HG03565 (cell line): ENCODE measurements around the gene OCEL1.
A peak's percentile ranks its signal among the peaks of the same experiment; 100 is the strongest.

Experiments
- ATAC-seq: cut with Tn5 transposase; IDR thresholded peaks from one replicate; pipeline ENCODE4 v1.9.1; 2021; ENCODE audit warnings: mild to moderate bottlenecking, moderate library complexity; ENCODE audit not compliant: unreplicated experiment

The OCEL1 gene

GRCh38 chr19:17209126-17210036 lies 16.6 kb upstream of the OCEL1 start:
- no peak for ATAC-seq

DNA sequence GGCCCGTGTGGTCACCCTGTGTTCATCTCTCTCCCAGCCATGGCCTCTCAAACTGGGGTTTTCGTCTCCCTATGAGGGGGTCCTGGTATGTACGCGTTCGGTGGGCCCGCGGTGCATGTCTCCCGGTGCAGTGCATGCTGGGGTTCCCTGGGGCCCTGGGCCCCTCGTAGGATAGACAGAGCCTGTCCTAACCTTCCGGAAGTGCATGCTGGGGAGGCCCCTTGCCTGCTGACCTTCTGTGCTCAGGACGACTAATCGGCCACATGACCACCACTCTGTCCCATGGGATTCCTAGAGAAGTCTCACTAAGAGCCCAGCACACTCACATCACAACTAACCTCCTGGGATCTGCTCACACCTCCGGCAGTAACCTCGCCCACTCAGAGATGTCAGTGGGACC lies 15.7 kb upstream of the OCEL1 start:
- ATAC-seq = no peak

GRCh38 chr19:17211547-17212446 lies 14.2 kb upstream of the OCEL1 start:
- no peak for ATAC-seq

- ATAC-seq = no peak
Measured at GRCh38 chr19:17213334-17213733, 12.7 kb upstream of the OCEL1 start.

DNA sequence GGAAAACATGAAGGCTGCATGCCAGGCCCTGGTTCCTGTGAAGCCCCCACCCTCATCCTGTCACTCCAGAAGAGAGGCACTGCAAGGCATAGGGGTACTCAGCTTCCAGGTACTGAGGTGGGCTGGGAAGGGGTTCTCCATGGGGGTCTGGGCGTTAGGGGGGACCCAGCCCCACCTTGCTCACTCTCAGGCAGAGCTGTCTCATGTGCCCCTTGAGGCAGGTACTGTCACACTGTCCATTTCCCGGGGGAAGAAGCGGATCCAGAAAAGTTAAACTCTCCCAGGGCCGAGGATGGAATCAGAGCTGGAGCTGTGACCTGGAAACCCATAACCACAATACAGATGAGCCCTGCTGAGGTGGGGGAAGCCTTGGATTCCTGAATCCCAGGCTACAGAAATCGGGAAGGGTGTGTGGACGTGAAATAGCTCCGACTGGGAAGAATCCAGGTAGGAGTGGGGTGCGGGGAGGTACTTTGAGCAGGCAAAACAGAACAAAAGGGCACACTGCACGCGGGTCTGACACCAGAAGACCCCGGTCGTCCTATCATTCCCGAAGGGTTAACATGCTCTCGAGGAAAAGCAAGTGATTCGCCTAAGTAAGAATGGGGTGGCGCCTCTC lies 11.4 kb upstream of the OCEL1 start:
- ATAC-seq = no peak

- peak; percentile 61 for ATAC-seq
Measured at GRCh38 chr19:17215127-17215971, 10.7 kb upstream of the OCEL1 start, which contains the start of gene USE1. TSS of gene USE1 (plus strand) at chr19:17215357. CDS start at chr19:17215406, 49 bp downstream.

DNA sequence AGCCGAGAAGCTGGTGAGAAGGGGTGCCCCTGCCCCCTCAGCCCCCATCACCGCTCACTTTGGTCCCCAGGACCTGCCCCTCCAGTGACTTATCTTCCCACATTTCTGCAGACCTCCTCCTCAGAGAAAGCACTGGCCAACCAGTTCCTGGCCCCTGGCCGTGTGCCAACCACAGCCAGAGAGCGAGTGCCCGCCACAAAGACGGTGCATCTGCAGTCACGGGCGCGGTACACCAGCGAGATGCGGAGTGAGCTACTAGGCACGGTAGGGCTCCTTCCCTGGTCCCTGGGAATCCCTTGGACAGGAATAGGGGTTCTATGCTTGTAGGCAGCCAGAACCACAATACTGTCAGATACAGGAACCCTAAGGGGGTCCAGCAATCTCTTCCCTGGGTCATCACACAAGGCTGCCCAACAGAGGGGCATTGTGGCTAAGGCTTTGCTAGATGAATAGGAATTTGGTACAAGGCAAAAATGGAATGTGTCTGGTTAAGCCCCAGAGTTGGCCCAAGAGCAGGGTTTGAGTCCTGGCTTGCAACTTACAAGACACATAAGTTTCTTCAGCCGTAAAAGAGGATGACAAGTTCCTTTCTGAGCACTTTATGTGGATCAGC lies 9.9 kb upstream of the OCEL1 start:
- no peak for ATAC-seq

DNA sequence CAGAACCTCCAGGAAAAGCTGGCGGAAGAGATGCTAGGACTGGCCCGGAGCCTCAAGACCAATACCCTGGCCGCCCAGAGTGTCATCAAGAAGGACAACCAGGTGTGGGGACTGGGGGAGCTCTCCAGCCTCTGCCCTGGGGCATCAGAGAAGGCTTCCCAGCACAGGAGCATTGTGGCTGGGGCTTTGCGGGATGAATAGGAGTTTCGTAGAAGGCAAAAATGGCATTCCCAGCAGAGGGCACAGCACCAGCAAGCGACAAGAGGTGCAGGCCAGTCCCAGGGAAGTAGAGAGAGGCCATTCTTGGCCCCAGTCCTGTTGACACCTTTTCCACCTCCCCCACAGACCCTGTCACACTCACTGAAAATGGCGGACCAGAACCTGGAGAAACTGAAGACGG lies 6.7 kb upstream of the OCEL1 start:
- no peak for ATAC-seq

DNA sequence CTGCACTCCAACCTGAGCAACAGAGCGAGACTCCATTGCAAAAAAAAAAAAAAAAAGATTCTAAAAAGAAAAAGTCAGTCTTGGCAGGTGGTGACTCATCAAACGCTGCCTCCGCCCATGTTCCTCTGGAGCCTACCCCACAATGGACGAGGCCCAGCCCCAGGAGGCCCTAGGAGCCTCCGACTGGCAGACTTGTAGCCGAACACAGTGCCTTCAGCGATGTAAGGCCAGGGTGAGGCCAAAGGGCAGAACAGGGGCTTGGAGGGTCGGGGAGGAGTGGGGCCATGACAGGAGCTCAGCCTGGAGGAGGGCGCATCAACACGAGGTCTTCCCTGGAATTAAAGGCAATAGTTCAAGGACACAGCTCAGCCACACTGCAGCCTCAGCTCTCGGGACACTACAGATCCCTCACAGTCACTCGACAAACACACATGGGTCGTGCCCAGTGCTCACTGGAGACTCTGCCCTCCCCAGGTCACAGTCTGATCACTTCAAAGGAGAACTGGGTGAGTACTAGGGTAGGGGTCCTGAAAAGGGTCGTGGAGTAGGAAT lies 5.7 kb upstream of the OCEL1 start:
- no peak for ATAC-seq

DNA sequence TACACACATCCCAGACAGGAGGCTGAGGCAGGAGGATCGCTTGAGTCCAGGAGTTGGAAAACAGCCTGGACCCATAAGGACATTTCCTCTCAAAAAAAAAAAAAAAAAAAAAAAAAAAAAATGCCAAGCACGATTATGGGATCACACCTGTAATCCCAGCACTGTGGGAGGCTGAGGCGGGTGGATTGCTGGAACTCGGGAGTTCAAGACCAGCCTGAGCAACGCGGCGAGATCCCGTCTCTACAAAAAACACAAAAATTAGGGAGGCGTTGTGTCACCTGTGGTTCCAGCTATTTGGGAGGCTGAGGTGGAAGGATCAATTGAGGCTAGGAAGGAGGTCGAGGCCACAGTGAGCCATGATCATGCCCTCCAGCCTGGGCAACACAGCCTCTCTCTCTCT lies 973 bp upstream of the OCEL1 start:
- no peak for ATAC-seq

DNA sequence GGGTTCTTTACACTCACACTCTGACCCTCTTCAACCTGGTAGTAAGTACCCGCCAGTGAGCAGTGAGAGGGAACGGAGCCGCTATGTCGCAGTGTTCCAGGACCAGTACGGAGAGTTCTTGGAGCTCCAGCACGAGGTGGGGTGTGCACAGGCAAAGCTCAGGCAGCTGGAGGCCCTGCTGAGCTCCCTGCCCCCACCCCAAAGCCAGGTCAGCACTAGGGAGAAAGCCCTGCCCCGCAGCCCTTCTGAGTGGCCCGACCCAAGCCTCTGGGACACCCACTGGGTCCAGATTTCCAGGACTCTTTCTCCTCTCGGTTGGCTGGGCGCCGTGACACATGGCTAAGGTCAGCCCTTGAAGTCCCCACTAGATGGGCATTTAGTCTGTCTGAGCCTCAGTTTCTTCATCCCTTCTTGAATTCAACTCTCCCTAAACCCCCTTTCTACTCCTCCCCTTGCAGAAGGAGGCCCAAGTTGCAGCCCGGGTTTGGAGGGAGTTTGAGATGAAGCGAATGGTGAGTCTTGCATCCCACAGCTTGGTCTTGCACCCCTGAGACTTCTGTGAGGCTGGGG lies 1.9 kb downstream of the OCEL1 start:
- ATAC-seq = no peak

DNA sequence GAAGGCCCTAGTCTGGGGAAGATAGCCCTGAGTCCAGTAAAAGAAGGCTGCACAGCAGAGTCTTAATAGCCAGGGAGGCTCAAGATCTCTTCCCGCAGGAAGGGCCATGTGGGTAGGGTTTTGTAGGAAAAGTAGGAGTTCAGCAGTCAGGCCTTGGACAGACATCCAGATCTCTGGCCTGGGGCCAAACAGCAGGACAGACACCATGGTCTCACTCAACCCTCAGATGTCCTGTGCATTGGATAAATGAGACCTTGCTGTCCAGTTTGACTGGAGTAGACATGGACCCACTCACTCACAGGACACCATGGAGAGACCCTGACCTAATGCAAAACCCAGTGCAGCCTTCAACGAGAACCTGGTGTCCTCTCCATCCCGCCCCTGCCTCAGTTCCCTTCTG lies 3.9 kb downstream of the OCEL1 start:
- no peak for ATAC-seq

DNA sequence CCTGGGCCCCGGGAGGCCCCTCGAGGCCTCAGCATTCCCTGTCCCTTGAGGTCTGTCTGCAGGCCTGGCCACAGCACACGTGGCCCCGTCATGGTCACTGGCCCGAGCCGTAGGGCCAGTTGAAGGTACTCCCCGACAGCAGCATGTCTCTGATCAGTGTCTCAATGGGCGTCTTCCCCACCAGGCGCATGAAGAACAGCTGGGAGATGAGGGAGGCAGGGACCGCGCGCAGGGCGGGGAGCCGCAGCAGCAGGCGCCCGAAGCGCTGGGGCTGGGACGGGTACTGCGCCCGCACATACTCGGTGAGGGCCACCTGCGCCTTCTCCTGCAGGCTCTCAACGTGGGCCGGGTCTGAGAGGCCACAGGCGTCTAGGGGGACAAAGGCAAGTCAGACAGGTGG lies 6.2 kb downstream of the OCEL1 start:
- ATAC-seq = no peak

- ATAC-seq = peak; percentile 23
Measured at GRCh38 chr19:17234911-17235299, 8.9 kb downstream of the OCEL1 start.

DNA sequence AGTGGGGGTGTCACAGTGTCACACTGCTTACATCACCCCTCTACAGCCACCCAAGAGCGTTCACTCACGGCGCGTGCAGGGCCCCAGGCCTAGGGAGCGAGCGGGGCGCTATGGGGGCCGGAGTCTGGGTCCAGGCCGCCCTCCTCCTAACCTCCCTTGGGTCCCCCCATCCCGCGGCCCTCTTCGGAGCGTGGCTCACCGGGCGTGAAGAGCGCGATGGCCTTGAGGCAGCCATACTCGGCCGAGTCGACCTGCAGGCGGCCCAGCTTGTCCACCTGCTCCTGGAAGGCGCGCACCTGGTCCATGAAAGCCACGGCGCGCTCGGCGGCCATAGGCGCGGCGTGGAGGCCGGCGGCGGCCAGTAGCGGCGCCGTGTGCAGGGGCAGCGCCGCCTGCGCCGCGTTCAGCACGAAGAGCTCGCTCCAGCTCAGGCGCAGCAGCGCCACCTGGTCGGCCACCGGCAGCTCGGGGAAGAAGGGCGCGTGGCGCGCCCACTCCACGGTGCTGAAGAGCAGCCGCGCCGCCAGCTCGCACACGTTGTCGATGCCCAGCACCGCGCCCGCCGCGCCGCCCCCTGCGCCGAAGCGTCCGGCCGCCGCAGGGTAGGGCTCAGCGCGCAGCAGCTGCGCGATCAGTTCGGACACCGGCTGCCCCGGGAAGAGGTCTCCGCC lies 9.4 kb downstream of the OCEL1 start:
- ATAC-seq = peak; percentile 67

DNA sequence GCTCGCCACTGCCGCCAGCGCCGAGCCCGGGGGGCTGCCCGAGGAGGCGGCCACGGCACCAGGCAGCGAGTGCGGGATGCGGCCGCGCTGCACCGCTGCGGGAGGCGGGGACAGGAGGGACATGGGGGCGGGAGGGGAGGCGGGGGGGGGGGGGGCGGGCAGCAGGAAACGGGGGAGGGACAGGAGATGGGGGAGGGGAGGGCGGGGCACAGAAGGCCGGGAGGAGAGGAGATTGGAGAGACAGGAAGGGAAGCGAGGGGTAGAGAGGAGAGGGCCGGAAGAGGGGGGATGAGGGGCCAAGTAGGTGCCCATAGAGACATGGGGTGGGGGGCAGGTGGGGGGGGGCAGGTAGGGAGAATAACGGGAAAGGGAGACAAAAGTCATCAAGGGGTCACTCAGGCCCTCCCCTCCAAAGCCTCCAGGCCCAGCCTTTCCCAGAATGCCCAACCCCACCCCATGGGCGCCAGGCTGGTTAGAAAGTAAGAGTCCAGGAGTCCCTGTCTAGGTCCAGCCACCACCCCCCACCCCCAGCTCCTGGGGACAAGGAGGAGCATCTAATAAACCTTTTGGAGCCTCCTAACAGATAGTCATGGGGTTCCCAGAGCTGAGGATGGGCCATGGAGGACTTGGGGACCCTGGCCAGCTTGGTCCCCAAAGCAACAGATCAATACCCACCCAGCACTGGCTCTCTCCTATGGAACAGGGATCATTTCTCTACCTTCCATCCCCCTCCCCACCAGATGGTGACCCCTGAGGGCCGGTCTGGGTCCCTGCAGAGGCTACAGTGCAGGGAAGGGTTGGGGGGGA lies 10.1 kb downstream of the OCEL1 start:
- ATAC-seq = peak; percentile 30

DNA sequence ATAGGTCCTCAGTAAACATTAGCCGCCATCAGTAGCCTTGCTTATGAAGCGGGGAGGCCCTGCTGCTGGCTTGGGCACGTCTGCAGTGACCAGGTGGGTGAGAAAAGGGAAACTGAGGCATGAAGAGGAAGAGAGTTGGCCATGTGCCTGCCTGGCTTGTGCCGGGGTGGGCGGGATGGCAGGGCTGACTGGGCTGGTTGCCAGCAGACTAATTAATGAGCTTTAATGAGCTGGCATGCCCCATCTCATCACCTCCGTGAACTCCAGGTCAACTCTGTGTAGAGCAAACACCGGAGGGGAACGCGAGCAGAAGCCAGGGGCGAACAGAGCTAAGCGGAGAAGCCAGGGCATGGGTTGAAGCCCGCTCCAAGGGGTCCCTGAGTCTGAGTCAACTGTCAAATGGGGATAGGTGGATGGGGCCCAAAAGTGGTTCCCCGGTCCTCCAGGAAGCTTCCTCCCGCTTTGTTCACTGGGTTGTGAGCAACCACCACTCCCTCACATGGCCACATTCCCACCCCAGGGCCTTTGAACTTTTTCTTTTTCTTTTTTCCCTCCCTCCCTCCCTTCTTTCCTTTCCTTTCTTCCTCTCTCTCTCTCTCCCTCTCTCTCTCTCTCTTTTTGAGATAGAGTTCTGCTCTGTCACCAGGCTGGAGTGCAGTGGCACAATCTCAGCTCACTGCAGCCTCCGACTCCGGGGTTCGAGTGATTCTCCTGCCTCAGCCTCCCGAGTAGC lies 11.0 kb downstream of the OCEL1 start:
- no peak for ATAC-seq
